Esophagus muscularis mucosa (tissue), 4 donors: ENCODE data around the gene P2RY11. TPM values are rescaled to one million over a fixed set of nuclear protein-coding genes. Genes with fewer than 3 reads are reported as not detected.

Experiments
- DNase-seq: peaks from one replicate; pipeline ENCODE4 v3.0.0-alpha.2; 2017; ENCODE audit errors: extremely low spot score
- H3K27ac ChIP-seq, 4 donors: fragments of 200-600 bp; sonication (generic); replicated peaks in 1 of 4; 1 replicate in 3 of 4; 2 replicates in 1 of 4; pipeline ENCODE4 v1.5.1; 2016 to 2019; ENCODE audit warnings: mild to moderate bottlenecking in 1 of 4
- H3K27me3 ChIP-seq, 4 donors: fragments of 200-600 bp; sonication (generic); one replicate each; pipeline versions ENCODE4 v1.5.1 to v1.6.0; 2016 to 2019
- H3K36me3 ChIP-seq, 4 donors: fragments of 200-600 bp; sonication (generic); one replicate each; pipeline ENCODE4 v1.5.1; 2016 to 2019
- H3K4me1 ChIP-seq, 4 donors: fragments of 200-600 bp; sonication (generic); one replicate each; pipeline ENCODE4 v1.5.1; 2016 to 2019
- H3K4me3 ChIP-seq, 4 donors: fragments of 200-600 bp; sonication (generic); 1 replicate in 2 of 4; 2 replicates in 2 of 4; pipeline ENCODE4 v1.5.1; 2016 to 2019; ENCODE audit warnings: mild to moderate bottlenecking in 4 of 4, moderate library complexity in 1 of 4
- H3K9me3 ChIP-seq, 4 donors: fragments of 200-600 bp; sonication (generic); 1 replicate in 3 of 4; 2 replicates in 1 of 4; pipeline ENCODE4 v1.5.1; 2016 to 2019
- EP300 ChIP-seq: sonication (generic); formaldehyde crosslinking; IDR thresholded peaks from one replicate; pipeline ENCODE4 v1.6.1; 2017; ENCODE audit warnings: antibody characterized with exemption
- POLR2A ChIP-seq: fragments of 450-650 bp; IDR thresholded peaks from one replicate; pipeline ENCODE4 v1.6.1; 2017; ENCODE audit warnings: antibody characterized with exemption, moderate library complexity, mild to moderate bottlenecking, low read depth
- POLR2AphosphoS5 ChIP-seq, 2 donors: sonication (generic); formaldehyde crosslinking; IDR thresholded peaks; one replicate each; pipeline ENCODE4 v1.6.1; 2017; ENCODE audit warnings: antibody characterized with exemption in 2 of 2
- WGBS: methylation state at CpG from one replicate; pipeline ENCODE4 v1.1.5; 2018; 5-methylcytosine and 5-hydroxymethylcytosine counted together
- intact Hi-C: fragments of 100-400 bp; cut with DNase I; formaldehyde crosslinking; loops from one replicate; pipeline ENCODE4 v1.15.1; 2023
- small RNA-seq, 3 donors: library from RNA; depleted of rRNA; stranded (forward); fragments of <200 nt; gene quantifications; one replicate each; pipeline ENCODE3, GENCODE V24; 2016
- total RNA-seq, 4 donors: library from RNA; depleted of rRNA; stranded (reverse); fragments of >200 nt; gene quantifications; one replicate each; pipeline versions ENCODE4 v1.1.0 to v1.2.1, GENCODE V29; 2016
- TF ChIP-seq, protein P1 (sequence below), 3 experiments: fragments of 200-600 bp in 2 of 3; fragments of 450-650 bp in 1 of 3; sonication (generic) in 2 of 3; IDR thresholded peaks; one replicate each; pipeline ENCODE4 v1.5.1; 2017 to 2019; ENCODE audit warnings: antibody characterized with exemption in 3 of 3, mild to moderate bottlenecking in 2 of 3, moderate library complexity in 1 of 3

Gene P2RY11
- total RNA-seq, 4 donors from 2014 or later: 4.9 to 11.3 (median 8.5) TPM

- H3K4me3 ChIP-seq: no peak overlapping the region
- no peaks in the 10 kb centered on the region for H3K4me1 ChIP-seq
- no peak overlapping the region for H3K27ac ChIP-seq
- H3K27me3 ChIP-seq: no peaks in the 10 kb centered on the region
- H3K9me3 ChIP-seq: no peaks in the 10 kb centered on the region
- no peak for DNase-seq
- 100% methylated on average over 2 of the region's 8 CpGs for WGBS
- intact Hi-C loops: no loop called here
- peaks cover 88 to 99% (median 99%) of the 10 kb centered on the region in 4 donors for H3K36me3 ChIP-seq
- TF ChIP-seq EP300 (no peak), POLR2A (no peak), POLR2AphosphoS5 (IDR thresholded peaks at IDR 0.05) (no peak)
These were observed 46.6 kb downstream of the P2RY11 start for GRCh38 chr19:10158071-10158470.

DNA sequence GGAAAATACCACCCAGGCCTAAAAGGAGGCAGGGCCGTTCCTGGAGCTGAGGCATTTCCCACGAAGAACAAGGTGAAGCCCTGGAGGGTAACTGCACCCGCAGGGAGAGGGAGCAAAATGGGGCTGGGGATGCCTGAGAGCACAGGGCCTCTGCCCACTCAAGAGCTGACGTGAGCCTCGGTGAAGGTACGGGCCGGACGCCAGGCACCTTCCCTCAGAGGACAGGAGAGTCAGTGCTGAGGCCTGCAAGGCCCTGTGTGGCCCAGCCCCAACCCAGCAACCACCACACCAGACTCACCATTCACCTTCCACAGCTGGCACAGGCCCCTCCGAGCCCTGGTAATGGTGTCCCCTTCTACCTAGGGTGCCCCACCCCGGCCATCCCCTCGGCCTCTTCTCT lies 47.0 kb downstream of the P2RY11 start:
- no peak overlapping the region for H3K27ac ChIP-seq
- H3K27me3 ChIP-seq: no peaks in the 10 kb centered on the region
- no peak for DNase-seq
- intact Hi-C loops: no loop called here
- H3K4me3 ChIP-seq: no peak overlapping the region
- H3K36me3 ChIP-seq: peaks cover 88 to 99% (median 99%) of the 10 kb centered on the region in 4 donors
- H3K4me1 ChIP-seq: no peaks in the 10 kb centered on the region
- WGBS: 93% methylated on average over 11 of the region's 11 CpGs
- no peak for TF ChIP-seq POLR2A
- TF ChIP-seq, protein P1, sequence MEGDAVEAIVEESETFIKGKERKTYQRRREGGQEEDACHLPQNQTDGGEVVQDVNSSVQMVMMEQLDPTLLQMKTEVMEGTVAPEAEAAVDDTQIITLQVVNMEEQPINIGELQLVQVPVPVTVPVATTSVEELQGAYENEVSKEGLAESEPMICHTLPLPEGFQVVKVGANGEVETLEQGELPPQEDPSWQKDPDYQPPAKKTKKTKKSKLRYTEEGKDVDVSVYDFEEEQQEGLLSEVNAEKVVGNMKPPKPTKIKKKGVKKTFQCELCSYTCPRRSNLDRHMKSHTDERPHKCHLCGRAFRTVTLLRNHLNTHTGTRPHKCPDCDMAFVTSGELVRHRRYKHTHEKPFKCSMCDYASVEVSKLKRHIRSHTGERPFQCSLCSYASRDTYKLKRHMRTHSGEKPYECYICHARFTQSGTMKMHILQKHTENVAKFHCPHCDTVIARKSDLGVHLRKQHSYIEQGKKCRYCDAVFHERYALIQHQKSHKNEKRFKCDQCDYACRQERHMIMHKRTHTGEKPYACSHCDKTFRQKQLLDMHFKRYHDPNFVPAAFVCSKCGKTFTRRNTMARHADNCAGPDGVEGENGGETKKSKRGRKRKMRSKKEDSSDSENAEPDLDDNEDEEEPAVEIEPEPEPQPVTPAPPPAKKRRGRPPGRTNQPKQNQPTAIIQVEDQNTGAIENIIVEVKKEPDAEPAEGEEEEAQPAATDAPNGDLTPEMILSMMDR (IDR thresholded peaks at IDR 0.05): no peak
- TF ChIP-seq EP300: no peak
- no peak for TF ChIP-seq POLR2AphosphoS5 (IDR thresholded peaks at IDR 0.05)
- H3K9me3 ChIP-seq: no peaks in the 10 kb centered on the region

- no peak overlapping the region for H3K27ac ChIP-seq
- 94% methylated on average over 16 of the region's 16 CpGs for WGBS
- no peaks in the 10 kb centered on the region for H3K9me3 ChIP-seq
- no peak for DNase-seq
- intact Hi-C loops: no loop called here
- H3K36me3 ChIP-seq: peaks cover 79 to 99% (median 97%) of the 10 kb centered on the region in 4 donors
- TF ChIP-seq EP300: no peak
- TF ChIP-seq POLR2AphosphoS5 (IDR thresholded peaks at IDR 0.05): no peak
- no peak for TF ChIP-seq POLR2A
- no peaks in the 10 kb centered on the region for H3K27me3 ChIP-seq
- H3K4me3 ChIP-seq: no peak overlapping the region
- H3K4me1 ChIP-seq: no peaks in the 10 kb centered on the region
These were observed 48.1 kb downstream of the P2RY11 start for GRCh38 chr19:10159610-10160009.

DNA sequence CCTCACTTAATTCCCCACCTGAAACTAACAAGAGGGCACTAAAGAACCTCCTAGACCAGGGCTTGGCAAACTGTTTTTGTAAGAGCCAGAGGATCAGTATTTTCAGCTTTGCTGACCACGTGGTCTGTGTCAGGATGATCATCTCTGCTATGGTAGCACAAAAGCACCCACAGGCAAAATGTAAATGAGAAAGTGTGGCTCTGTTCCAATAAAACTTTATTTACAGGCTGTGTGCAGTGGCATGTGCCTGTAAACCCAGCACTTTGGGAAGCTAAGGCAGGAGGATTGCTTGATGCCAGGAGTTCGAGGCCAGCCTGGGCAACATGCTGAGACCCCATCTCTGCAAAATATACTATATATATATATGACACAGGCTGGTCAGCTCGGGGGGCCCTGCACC lies 52.0 kb downstream of the P2RY11 start:
- no peak for DNase-seq
- WGBS: 97% methylated on average over 3 of the region's 3 CpGs
- Histone ChIP-seq H3K27ac (no peak overlapping the region), H3K9me3 (no peaks in the 10 kb centered on the region), H3K27me3 (no peaks in the 10 kb centered on the region), H3K36me3 (peaks cover 62 to 98% (median 96%) of the 10 kb centered on the region in 4 donors), H3K4me3 (no peak overlapping the region), H3K4me1 (no peaks in the 10 kb centered on the region)
- intact Hi-C loops: no loop called here
- TF ChIP-seq, protein P1 (IDR thresholded peaks at IDR 0.05): no peak
- no peak for TF ChIP-seq EP300

Small RNA genes within 50 kb of the gene (small RNA-seq; reads per million reads assigned to genes)
- gene SNORD105: 78.1 to 127 (median 91.4) reads per million in 3 donors
- 3,909 to 5,388 (median 4,150) reads per million in 3 donors for gene SNORD105B

Other genes with a start within 250 kb of the P2RY11 start
- 10 to 100 TPM in 3 of 4 donors, 1 to 10 TPM in 1; 3.6 to 17.1 (median 11.6) TPM for gene OLFM2, start 175.2 kb upstream of the P2RY11 start, total RNA-seq
- gene COL5A3, start 101.2 kb upstream of the P2RY11 start, total RNA-seq: 10 to 100 TPM; 12.9 to 29.1 (median 19.5) TPM
- gene RDH8, start 98.2 kb upstream of the P2RY11 start, total RNA-seq: not detected
- 10 to 100 TPM; 17.4 to 34.9 (median 26.1) TPM for gene SHFL, start 25.4 kb upstream of the P2RY11 start, total RNA-seq
- gene ANGPTL6, start 9.0 kb upstream of the P2RY11 start, total RNA-seq: not detected
- gene PPAN, start 5.3 kb upstream of the P2RY11 start, total RNA-seq: 10 to 100 TPM; 22.7 to 39.3 (median 29.1) TPM
- 100 to 1,000 TPM; 220 to 344 (median 305) TPM for gene EIF3G, start 8.2 kb downstream of the P2RY11 start, total RNA-seq
- gene DNMT1, start 83.3 kb downstream of the P2RY11 start, total RNA-seq: 10 to 100 TPM; 20.8 to 51.4 (median 34.8) TPM
- 10 to 100 TPM; 14.5 to 27.7 (median 20.4) TPM for gene S1PR2, start 119.6 kb downstream of the P2RY11 start, total RNA-seq
- gene MRPL4, start 140.5 kb downstream of the P2RY11 start, total RNA-seq: 10 to 100 TPM; 39.9 to 78.0 (median 61.7) TPM
- 10 to 100 TPM; 15.8 to 63.5 (median 18.4) TPM for gene ICAM1, start 159.4 kb downstream of the P2RY11 start, total RNA-seq
- under 1 TPM in 3 of 4 donors, not detected in 1; 0.29 to 0.78 (median 0.66) TPM for gene ICAM4, start 175.3 kb downstream of the P2RY11 start, total RNA-seq
- under 1 TPM; 0.23 to 0.45 (median 0.37) TPM for gene ICAM5, start 178.3 kb downstream of the P2RY11 start, total RNA-seq
- 1 to 10 TPM in 3 of 4 donors, under 1 TPM in 1; 0.58 to 1.2 (median 1.2) TPM for gene ZGLP1, start 198.1 kb downstream of the P2RY11 start, total RNA-seq
- gene FDX2, start 204.3 kb downstream of the P2RY11 start, total RNA-seq: 10 to 100 TPM; 16.6 to 29.6 (median 26.5) TPM
- gene RAVER1, start 221.8 kb downstream of the P2RY11 start, total RNA-seq: 10 to 100 TPM; 23.7 to 42.2 (median 30.2) TPM
- gene ICAM3, start 227.9 kb downstream of the P2RY11 start, total RNA-seq: 10 to 100 TPM in 1 of 4 donors, 1 to 10 TPM in 3; 2.9 to 10.9 (median 5.2) TPM